GDM1 (cell line): Measurements from ENCODE around the gene ABCC8.

Experiments
- DNase-seq: peaks from one replicate; lab custom pipeline; 2025; lab: John Stamatoyannopoulos, UW

ABCC8 gene

DNA sequence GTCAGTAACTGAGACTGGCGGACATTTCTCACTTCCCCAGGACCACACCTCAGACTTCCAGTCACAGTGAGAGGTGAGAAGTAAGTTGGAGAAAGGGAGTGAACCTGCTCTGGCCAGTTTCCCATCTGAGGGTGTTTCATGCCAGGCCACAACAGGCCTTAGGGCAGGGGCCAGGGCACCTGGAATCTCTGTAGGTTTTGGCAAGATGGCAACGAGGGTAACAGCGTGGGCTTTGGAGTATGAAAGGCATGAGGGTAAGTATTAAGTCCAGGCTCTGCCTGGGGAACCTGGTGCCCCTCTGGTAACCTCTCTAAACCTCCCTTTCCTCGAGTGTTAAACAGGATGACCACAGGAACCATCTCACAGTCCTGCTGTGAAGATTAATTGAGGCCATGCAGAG is 28.5 kb upstream of the ABCC8 start:
- no peak for DNase-seq

DNA sequence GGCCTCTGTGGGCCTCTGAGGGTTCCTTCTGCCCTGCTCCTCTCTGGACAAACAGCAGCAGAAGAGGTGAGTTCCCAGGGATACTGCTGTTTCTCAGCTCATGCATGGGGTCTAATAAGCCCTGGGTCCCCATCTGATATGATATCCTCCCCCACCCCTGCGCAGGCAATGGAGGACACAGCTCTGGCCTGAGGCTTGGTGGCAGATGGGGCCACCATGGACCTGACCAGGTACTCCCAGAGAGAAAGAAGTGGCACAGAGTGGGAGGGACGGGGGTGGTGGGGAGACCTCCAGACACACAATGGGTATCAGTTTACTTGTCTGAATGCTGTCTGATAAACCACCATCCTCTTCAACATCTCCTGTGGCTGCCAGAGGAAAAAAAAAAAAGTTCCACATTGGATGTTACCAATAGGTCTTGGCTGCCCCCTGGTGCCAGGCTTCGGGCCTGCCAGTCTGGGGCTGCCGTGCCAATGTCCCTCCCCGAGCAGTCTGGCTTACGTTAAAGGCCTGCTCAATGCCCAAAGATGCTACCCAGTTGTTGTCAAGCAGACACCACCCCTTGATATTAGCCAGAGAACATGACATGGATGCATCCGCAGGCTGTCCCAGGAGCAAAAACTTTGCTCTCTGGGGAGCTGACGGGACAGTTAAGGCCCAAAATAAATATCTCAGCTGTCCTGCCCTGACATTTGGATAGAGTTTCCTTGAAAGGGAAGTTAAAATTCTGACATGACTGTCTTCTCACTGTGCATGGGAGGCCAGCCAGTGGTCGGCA is 27.9 kb upstream of the ABCC8 start:
- DNase-seq = peak; percentile 37

DNA sequence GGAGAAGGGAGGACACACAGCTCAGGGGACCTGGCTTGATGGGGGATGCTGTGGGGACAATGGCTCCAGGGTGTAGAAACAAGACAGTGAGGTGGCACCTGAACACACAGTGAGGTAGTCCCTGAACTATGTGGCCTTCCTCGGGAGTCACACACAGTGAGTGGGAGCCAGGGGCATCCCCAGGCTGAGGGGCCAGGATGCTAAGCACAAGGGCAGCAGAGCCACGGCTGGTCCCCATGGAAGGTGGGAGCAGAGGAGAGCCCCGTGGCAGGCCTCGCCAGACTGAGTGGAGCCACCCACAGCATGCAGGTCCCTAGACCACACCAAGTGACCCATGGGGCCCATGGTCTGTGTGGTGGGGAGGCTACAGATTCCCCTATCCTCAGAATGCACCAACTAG is 26.0 kb upstream of the ABCC8 start:
- DNase-seq = no peak

DNA sequence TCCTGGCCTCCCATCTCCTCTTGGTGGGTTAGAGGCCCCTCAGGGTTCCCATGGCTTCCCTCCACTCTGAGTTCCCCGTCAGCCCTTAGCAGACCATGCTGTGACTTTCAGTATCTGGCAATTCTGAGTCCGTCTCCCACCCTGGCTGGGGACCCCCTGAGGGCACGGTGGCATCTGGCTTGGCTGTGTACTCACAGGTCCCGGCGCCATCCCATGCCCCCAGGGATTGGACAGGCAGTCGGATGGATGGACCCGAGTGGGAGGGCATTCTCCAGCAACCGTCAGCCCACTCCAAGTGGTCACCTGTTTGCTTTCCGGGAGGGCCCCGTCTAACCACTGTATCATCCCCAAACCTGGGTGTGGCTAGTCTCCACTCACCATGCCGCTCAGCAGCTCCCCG is 24.0 kb upstream of the ABCC8 start:
- DNase-seq = no peak

DNA sequence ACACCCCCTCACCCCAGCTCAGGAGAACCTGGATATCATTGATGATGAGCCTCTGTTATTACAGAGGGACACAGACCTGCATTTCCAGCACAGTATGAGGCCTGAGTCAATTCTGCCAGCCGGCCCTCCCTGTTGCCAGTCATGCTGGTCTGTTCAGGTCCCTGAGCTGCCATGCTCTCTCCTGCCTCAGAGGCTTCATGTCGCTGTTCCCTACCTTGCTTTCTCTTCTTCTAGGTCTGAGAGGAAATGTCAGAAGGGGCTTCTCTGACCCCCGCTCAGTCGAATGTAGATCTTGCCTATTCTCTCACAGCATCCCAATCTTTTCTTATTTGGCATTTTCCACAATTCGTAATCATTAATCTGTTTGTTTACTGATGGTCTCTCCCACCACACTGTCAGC is 21.8 kb upstream of the ABCC8 start:
- no peak for DNase-seq

DNA sequence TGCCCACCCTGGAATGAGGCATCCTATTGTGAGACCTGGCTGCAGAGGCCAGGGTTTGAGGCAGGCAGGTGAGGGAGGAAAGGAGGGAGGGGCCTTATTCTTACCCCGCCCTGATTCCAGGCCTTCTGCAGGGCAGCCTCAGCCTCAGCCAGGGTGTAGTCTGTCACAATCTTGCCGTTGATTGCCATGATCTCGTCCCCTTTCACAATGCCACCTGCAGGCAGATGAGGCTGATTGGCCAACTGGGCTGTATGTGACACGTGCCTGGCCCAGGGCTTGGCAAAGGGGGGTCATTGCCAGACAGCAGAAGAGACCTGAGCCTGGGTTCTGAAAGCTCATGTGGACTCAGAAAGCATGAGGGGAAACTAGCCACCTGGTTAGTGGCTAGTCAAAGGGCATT is 21.4 kb upstream of the ABCC8 start:
- DNase-seq = no peak

DNA sequence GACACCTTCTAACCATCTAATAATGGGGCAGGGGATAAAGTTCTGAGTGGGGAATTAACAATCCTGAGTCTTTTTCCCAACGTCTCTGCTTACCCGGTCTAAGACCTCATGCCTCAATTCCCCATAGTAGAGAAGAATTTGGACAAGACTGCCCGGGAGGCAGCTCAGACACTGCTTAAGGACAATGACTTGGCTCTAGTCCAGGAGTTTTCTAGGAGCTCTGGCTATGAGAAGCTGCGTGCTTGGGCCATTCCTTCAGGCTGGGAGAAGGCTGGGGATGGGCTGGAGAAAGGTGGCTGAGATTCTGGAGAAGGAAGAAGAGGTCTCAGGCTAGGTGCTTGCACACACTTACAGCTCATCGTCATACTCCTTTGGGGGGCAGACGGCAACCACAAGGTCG is 19.8 kb upstream of the ABCC8 start:
- DNase-seq = no peak

DNA sequence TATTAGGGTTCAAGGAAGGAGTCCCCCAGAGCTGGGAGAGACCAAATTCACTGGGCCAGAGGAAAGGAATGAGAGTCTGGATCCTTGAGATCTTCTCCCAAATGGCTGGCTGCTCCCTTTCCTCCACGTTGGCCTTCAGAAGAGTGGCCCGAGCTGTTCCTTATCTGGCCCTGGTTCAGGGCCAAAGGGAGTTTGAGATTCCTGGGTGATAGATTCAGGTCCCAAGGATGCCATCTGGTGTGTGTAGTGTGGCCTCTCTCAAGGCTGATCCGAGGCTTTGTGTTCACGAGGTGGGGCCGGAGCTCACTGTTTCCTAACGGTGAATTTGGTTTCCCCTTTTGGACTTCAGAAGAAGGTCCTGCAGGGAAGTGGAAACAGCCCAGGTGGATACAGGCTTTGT is 17.4 kb upstream of the ABCC8 start:
- no peak for DNase-seq

DNA sequence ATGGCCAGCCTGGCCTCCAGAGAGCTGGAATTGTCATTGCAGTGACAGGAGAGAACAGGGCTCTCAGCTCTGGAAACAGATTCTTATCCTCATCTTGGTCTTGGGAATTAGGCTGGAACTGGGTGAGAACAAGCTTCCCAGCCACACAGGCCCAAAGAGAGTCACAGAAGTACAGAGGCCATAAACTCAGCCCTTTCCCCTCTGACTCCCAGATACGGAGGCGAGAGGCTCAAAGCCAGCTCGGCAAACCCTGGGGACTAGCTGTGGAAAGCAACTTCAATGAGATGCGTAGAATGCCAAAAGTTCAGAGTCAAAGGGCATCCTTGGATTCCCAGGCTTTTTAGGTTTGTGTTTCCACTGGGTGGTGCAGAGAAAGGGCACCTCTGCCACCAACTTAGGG is 14.3 kb upstream of the ABCC8 start:
- no peak for DNase-seq

DNA sequence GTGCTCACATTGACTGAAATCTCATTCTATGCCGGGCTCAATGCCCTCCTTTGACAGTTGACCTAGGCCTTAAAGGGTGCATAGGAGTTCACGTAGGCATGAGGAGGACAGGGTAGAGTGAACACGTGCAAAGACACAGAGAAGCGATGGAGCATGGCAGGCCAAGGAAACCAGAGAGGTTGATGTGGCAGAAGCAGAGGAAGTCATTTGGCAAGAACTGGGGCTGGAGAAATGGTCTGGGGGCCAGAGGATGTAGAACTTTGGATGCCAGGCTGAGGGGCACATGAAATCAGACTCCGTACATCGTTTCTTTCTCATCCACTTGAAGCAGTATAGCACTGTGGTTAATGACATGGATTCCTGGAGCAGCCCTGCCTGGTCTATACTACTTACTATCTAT is 13.6 kb upstream of the ABCC8 start:
- no peak for DNase-seq

DNA sequence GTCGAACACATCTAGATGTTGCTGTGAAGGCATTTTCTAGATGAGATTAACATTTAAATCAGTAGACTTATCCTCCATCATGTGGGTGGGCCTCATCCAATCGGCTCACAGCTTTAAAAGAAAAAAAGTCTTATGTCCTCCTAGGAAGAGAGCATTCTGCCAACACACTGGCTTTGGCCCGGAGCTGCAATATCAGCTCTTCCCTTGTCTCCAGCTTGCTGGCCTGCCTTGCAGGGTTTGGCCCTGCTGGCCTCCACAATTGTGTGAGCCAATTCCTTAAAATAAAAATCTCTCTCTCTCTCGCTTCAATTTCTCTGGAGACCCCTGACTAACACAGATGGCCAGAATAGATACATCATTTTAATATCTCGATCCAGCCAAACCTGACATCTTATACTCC is 13.1 kb upstream of the ABCC8 start:
- DNase-seq = no peak

DNA sequence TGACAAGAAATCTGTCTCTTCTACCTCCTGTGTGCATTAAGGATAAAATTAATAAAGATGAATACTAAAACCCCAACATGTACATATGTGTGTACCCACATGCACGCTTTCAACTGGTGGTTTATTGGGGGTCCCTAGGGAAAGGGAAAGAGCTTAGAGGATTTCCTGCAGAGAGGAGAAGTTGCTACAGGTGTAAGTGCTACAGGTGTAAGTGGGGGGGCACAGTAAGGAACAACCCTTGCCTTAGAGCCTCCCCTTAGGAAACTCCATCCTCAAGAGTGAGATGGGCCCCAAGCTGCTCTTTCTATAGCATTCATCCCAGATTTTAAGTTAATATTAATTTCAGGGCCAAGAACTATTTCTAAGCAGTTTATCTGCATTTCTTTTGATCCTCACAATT is 11.9 kb upstream of the ABCC8 start:
- no peak for DNase-seq

DNA sequence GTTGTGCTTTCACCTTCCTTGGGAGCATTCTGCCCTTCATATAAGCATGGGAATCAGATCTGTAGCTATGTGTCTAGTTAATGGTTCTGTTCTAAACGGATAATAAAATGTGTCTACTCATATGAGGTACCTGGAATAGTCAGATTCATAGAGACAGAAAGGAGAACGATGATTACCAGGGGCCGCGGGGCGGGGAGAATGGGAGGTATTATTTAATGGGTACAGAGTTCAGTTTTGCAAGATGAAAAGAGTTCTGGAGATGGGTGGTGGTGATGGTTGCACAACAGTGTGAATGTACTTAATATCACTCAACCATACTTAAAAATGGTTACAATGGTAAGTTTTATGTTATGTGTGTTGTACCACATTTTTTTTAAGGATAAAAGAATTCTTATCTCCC is 10.0 kb upstream of the ABCC8 start:
- DNase-seq = no peak

DNA sequence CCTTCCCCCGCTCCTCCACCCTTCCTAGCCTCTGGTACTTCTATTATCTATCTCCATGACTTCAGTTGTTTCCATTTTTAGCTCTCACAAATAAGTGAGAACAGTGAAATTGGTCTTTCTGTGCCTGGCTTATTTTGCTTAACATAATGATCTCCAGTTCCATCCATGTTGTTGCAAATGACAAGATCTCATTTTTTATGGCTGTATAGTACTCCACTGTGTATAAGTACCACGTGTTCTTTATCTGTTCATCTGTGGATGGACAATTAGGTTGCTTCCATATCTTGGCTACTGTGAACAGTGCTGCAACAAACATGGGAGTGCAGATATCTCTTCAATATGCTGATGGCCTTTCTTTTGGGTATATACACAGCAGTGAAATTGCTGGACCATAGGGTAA is 6.9 kb upstream of the ABCC8 start:
- DNase-seq = no peak

DNA sequence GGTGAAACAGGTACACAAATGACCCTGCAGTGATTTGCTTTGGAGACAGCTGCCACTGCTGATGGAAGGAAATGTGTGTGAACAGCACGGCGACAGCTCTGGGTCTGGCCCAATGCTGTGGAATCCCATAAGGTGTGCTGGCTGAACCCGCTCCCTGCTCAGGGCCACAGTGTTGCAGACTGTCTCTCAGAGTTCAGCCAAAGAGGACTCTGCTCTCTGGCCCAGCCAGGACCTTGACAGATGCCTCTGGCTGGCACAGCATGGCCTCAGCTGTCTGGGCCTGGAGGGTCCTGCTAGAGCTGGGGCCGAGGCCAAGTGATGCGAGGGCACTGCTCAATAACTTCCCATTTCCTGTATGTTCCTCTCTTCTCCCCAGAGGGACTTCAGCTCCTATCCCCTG is 5.3 kb upstream of the ABCC8 start:
- no peak for DNase-seq

DNA sequence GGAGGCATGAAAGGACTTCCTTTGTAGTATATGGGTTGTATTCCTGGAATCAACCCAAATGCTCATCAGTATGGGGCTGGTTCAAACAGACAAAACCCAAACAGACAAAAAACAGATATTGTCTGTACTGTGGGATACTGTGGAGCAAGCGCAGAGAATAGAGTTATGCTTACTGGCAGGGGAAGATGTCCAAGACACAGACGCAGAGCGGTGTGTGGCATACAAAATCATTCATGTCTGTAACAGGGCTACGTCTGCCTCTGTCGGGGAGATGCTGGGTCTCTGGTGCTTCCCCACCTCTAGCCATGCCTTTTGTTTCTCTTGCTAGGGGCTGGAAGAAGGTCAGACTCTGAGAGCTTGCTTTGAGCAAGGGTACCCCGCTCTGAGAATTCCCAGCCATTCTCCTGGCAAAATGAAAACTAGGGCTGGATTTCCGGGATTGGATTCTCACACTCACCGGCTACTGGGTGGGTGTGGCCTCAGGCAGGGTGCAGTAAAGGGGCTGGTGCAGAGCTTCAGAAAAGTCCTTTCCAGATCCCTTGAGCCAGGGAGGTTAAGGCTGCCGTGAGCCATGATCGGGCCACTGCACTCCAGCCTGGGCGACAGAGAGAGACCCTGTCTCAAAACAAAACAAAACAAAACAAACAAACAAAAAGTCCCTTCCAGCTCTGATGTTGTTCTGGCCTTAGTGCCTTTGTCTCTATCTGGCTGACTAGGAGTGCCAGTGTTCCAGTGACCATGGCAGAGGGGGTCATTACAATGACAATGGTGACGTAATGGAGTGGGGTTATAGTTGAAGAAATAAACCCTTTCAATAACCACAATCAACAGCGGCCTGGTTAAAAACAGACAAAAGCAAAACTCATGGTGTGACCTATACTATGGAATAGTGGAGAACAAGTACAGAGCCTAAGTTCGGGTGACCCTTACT is 2.9 kb upstream of the ABCC8 start:
- no peak for DNase-seq

DNA sequence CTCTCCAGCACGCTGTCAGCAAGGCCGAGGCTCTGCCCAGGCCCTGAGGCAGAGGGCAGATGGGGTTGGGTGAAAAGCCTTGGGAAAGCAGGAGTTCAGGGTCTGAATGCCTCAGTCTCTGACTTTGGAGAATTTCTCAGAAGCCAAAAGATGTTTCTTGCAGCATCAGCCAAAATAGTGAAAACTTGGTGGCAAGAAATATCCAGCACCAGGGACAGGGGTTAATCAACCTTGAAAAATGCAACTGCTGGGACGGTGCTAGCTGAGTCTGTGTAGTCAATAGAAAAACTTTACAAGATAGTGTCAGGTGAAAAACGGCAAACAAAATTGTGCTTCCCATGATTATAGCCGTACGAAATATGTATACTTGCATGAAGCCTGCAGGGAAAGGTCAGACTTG is 1.4 kb upstream of the ABCC8 start:
- no peak for DNase-seq

DNA sequence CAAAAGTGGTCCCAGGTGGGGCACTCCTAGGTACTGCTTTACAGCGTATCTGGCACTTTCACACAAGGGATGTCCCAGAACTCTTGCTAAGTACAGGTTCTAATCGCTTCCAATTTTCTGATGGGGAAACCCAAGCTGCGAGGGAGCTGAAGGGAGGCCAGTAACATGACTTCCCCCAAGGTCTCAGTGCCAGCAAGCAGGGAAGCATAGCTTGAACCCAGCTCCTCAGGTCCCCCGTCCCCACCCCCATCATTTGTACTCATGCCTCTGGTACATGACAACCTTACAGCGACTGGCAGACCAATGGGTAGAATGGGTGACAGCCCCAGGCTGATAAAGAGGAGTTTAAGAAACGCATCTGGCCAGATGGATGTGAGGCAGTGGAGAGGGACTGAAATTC is 716 bp upstream of the ABCC8 start:
- DNase-seq = no peak

DNA sequence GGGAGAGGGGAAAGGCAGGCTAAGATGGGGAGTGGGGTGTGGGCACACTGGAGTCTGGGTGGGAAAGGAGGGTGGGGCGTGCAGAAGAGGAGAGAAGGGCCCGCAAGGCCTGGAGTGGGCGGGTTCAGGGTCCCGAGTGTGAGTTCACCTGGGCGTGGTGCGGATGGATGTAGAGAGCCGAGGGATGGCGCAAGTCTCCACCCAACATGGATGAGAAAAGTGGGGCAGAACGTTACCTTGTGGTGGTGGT is 364 bp upstream of the ABCC8 start:
- DNase-seq = no peak

DNA sequence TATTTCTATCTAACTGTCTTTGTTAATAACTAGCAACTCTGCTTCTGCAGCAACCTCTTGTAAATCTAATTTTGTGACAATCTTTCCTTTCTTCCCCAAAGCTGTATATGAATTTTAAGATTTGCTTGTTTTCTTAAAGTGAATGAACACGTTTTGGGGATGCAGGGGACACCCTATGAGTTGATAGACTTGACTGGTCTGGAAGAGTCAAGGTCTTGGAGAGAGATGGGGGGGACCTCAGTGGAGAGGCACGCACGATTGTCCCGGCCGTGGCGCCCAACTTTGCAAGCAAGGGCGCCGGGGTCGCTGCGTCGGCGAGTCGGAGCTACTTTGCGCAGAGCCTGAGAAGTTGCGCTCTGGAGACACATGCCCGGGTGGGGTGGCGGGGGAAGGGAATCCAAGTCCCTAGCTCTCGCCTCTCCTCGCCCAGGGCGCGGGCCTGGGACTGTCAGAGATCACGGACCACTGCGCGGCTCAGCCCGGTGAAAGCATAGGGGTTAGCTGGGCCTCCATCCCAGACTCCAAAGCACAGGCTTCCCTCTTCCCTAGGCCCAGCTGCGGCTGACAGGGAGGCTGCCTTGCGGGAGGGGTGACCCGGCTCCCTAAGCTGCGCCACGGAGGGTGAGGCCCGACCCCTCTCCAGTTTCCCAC is 854 bp downstream of the ABCC8 start:
- no peak for DNase-seq

DNA sequence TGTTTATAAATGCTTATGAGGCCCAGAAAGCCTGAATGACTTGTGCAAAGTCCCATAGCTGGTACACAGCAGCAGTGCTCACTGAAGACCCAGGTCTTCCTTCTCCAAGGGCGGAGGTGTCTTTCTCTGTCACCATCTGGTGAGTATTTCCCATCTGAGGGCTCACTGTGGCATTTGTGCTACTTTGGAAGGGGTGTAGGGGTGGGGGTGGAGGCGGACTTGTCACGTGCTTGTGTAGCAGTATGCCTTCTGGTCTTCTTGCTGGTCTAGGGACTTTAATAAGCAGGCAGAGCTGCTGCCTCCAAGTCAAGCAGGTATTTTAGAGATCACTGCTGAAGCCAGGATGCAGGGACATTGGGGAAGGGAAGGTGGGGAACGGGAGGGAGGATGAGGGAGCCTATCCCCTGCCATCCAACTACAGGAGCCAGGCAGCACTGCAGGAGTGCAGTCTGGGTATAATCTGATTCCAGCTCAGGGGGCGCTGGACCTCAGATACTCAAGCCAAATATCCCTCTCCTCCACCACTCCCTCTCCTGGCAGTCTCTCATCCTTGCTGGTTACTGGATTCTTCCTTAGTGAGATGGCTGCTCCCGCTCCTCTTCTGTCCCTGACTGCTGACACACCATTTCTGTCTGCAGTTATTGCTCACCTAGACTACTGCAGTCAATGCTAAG is 3.4 kb downstream of the ABCC8 start:
- no peak for DNase-seq

DNA sequence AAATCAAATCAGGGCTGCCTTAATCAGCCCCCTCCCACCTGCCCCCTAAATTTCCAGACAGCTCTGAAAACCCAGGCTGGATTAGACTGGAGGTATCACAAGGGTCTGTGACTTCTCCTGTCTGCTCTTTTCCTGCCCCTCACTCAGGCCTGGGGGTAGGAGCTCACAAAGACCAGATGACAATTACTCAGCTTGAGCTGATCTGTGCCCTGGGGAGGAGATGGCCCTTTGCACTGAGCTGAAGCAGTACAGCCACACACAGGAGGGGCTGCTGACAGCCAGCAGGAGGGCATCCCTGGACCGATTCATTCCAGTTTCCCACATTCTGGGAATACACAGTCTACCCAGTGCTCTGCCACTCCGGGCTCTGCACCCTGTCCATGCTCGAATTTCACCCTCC is 4.2 kb downstream of the ABCC8 start:
- no peak for DNase-seq

DNA sequence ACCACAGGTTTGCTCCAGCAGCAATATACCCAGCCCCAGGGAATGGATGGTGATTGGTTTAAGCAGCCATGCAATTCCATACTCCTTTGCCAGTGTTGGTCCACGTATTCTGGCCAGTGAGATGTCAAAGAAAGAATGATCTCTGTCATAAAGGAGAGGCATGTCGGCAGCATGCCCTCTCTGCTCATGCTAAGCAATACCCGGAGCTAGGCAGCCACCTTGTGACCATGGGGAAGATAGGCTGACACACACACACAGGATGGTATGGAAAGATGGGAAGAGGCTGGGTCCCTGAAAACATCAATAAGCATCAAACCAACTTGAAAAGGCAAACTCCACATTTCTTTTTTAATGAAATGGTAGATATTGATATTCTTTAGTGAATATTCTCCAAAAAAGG is 5.1 kb downstream of the ABCC8 start:
- no peak for DNase-seq
